GM18870 (cell line): Measurements from ENCODE around the gene RGS14.
"Not testable (repeated sequence)": the region's sequence is repeated elsewhere in the genome, so short reads cannot be mapped to it uniquely, and the experiment has no call there.

Experiments used
- ATAC-seq: cut with Tn5 transposase; IDR thresholded peaks from one replicate; pipeline ENCODE4 v1.9.1; 2021; ENCODE audit warnings: moderate library complexity; ENCODE audit not compliant: unreplicated experiment

The RGS14 gene

DNA sequence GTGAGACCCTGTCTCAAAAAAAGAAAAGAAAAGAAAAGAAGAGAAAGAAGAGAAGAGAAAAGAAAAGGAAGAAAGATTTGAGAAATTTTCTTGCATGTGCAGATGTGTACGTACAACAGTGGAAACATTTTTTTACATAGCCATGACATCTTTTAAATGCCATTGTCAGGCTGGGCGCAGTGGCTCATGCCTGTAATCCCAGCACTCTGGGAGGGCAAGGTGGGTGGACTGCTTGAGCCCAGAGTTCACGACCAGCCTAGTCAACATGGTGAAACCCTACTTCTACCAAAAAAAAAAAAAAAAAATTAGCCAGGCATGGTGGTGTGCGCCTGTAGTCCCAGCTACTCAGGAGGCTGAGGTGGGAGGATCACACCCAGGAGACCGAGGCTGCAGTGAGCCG lies 12.8 kb upstream of the RGS14 start:
- no peak for ATAC-seq

DNA sequence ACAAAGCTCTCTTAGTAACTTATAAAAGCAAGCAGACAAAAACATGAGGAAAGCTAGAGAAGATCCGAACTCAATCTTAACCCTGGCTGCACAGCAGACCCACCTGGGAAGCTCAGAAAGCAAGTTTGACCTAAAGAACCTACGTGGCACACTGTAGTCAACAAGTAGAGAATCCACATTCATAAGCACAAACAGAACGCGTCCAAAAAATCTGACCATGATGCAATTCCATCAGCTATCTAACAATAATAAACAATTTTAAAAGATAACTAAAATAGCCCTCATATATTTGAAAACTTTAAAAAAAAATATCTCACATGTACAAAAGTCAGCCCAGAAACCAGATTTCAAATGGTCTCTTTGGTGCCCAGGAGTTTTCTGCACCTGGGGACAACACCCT lies 10.9 kb upstream of the RGS14 start:
- no peak for ATAC-seq

DNA sequence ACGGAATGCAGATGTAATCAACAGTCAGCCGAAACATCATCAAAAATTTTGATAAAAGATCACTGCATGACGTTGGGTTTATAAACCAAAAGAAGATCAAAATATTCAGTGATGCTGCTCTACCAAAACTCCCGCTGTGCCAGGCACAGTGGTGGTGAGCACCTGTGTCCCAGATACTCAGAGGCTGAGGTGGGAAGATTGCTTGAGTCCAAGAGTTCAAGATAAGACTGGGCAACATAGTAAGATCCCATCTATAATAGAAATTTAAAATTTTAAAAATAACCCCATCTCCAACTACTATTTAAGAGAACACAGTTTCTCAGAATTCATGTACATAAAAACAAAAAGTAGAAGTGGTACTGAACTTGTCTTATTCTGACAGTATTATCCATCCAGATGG lies 10.0 kb upstream of the RGS14 start:
- no peak for ATAC-seq

DNA sequence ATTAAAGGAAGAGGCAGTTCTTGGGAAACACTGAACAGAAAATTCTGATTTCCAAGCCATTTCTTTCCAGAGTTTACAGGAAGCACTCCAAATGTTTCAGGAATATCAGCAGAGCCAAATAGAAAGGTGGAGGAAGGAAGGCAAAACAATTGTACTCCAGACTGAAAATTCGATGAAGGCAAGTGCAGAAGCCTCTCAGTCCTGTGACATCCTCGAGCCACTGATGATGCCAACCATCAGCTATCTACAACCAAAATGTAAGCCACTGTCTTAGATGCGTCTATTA lies 8.4 kb upstream of the RGS14 start:
- ATAC-seq = no peak

DNA sequence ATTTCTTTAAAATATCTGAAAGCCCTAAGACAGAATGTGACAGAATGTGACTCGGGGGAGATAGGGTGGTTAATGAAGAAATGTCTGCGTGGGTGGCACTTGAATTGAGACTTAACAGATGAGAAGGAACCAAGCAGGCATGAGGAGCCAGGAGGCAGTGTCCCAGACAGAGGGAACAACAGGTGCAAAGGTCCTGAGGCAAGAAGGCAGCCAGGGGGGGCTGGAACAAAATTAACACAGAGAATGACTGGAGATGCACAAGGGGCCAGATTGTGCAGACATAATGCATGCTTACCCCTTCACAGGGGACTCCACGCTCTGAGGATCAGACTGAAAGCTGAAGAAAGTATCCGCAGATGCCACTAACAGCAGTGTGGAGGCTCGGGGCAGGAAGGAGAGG lies 8.0 kb upstream of the RGS14 start:
- ATAC-seq = no peak

DNA sequence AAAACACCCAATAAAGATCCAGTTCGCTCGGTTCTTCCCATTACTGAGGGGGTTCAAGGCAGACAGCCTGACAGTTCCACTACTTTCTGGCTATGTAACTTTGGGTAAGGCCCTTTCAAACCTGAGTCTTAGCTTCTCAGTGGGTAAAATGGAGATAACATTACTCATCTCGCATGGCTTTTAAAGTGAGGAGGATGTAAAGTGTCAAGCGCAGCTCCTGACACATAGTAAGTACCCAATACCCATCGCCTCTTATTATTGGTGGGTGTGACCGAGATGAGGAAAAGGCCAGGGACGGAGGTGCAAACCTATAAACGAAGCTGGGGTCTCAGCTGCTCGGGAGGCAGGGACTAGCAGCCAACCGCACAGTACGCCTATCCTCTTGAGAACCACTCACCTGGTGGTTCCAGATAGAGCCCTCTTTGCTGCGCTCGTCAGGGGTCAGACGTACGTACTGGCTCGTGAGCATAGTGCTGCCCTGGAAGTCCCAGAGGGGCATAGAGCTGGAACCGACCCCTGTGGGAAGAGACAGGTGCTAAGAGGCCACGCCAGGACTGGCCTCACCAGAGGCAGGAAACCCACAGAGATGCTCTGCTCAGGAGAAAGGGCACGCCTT lies 6.8 kb upstream of the RGS14 start:
- ATAC-seq = no peak

DNA sequence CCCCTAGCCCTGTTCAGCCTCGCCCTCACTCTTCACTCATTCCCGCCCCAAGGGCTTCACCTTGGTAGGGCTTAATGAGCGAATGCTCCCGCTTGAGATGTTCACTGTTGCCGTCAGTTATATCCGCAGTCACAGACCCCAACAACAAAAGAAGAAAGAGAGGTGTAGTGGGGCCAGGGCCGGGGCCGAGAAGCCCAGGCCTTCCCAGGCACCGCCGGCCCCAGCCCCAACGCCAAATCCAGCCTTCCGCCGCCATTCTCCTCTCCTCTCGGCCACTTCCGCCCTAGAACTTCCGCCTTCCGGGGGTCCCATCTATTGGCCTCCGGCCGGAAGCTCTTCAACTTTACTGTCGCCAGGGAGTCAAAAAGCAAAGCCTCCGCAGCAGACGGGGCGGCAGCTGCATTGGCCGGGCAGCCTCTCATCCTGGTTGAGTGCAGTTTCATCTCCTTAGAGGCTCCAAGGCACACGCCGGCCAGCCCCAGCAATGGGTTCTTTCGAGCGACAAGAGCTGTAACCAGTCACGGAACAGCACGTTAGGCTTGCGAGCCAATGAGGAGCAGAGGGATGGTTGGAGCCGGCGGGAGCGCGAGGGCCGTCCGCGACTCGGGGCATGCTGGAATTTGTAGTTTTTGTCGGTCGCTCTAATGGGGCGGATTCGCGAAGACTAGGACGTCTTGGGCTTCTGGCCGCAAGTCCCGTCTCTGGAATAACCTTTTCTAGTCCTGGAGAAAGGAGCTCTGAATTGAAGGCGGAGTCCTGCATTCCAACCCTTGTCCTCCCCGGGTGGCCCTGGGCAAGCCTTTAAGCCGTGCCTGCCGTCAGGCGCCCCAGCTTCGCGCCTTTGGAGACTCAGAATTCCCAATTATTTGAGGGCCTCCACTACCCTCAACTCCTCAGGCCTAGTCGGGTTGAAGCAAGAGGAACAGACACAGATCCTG lies 6.1 kb upstream of the RGS14 start, which contains the start of gene LMAN2:
TSS of gene LMAN2 (minus strand) at position 277 of the 938 bp plus-strand sequence. CDS start at position 256, 21 bp downstream.
- ATAC-seq = peak; percentile 89

DNA sequence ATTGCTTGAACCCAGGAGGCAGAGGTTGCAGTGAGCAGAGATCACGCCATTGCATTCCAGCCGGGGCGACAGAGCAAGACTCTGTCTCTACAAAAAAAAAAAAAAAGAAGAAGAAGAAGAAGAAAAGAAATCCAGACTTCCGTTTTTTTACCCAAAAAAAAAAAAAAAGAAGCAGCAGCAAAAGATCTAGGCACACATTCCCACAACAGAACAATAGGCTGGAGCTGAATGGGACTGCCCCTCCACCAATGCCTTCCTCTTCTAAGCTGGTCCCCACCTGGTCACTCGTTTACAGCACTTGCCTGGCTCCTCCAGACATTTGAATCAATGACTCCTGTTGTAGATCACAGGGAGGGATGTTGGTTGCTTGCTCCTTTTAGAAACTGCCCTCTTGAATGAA lies 4.6 kb upstream of the RGS14 start:
- ATAC-seq = no peak

DNA sequence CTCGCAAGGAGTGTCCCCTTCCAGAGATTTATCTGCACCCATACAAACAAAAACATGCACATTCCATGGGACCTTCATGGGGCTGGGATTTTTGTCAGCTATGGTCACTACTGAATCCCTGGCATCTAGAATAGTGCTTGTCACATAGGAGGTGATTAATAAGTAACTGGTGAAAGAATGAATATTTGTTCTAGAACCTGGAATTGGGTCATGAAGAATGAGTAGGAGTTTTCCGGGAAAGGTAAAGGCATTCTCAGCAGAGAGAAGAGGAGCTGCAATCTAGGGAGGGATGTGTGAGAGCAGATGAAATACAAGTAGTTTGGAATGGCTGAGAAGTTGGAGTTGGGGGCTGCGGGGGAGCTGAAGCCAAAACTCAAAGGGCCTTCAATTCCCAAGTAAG lies 3.5 kb upstream of the RGS14 start:
- no peak for ATAC-seq

DNA sequence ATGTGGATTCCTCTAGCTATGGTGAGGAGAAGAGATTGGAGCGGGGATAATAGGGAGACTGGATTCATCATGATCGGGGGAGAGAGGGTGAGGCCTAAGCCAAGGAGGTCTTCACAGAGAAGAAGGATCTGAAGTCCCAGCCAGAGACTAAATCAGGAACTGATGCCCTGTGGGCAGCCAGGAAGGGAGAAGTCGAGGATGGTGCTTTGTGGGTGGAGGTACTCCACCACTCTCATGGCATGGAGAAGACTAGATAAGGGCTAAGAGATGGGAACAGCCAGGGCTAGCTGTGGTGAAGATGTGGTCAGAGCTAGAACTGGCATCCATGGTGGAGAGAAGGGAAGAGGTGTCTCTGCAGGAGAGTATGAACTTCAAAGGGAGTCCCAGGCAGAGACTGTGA lies 3.0 kb upstream of the RGS14 start:
- ATAC-seq = no peak

DNA sequence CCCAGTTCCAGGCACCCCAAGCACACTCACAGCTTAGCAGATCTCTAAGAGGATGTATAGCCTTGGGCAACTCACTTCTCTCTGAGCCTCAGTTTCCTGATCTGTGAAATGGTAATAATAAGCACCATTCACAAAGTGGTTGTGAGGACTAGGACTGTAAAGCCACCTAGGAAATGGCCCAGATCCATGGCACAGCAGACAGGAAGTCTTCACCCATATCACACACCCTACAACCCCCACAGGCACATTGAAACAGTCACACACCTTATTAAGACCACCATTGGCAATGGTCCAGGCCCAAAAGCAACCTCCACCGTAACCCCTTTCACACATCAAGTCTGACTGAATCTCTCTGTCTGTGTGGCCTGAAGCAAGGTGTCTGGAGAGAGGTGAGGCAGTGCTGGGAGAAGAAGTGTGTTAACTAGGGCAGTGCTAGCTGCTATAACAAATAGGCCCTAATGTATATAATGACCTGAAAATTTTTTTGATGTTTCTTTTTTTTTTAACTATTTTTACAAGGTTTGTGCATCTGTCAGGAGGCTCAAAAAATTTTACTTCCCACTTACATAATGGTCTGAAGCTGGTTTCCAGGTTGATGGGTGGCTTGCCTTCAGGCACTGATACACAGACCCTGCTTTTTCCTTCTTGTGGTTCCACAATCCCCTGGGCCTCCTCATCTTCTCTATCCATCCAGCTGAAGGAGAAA lies 2.4 kb upstream of the RGS14 start:
- no peak for ATAC-seq

DNA sequence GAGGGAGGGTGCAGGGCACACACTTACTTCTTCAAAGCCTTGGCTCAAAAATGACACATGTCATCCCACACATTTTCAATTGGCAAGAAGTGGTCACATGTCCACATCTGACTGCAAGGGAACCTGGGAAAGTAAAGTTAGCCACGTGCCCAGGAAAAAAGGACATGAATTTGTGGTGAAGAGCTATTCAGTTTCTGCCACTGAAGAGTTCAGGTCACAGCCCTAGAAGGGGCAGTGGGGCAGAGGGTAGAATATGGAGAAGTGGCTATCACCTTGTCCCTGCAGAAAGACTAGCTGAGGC lies 1.9 kb upstream of the RGS14 start:
- ATAC-seq = no peak

DNA sequence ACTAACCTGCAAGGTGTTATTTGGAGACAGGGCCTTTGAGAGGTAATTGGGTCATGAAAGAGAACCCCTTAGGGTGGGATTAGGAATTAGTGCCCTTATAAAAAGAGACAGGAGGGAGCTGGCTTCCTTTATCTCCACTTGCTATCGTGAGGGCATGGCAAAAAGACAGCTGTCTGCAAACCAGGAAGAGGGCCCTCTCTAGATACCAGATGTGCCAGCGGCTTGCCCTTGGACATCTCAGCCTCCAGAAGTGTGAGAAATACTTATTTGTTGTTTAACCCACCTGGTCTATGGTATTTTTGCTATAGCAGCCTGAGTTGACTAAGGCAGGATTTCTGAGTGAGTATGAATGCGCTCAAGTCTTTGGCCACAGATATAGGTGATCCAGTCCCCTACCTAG lies 978 bp upstream of the RGS14 start:
- no peak for ATAC-seq

DNA sequence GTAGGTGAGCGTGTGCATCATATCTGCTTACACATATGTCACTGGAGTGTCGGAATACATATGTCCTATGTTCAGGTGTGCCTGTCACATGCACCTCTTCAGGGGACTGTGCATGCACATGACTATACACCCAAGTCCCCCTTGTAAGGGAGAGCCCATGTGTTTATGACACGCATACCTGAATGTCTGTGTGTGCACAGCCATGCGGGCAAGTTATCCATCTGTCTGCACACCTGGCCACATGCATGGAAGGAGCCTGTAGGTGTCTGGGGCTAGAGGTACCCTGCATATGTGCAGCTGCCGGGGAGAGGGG lies 622 bp upstream of the RGS14 start:
- no peak for ATAC-seq

DNA sequence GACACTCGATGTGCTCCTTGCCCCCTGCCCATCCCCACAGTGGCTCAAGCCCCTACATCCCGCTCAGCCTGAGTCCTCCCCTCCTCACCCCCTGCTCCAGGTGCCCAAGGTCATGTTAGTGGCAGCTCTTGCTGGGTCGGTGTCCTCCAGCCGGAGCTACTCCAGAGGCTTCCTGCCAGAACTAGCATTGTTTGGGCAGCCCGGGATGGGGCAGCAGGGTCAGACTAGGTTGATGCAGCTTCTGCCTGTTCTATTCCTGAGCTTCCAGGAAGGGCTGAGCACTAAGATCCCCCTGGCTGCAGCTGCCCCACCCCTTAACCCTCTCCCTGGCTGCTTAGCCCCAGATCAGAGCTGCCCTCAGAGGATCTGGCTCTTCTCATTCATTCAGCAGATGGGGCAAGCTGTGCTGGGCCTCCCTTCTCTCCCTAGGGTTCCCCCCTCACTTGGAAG lies 671 bp downstream of the RGS14 start:
- no peak for ATAC-seq

DNA sequence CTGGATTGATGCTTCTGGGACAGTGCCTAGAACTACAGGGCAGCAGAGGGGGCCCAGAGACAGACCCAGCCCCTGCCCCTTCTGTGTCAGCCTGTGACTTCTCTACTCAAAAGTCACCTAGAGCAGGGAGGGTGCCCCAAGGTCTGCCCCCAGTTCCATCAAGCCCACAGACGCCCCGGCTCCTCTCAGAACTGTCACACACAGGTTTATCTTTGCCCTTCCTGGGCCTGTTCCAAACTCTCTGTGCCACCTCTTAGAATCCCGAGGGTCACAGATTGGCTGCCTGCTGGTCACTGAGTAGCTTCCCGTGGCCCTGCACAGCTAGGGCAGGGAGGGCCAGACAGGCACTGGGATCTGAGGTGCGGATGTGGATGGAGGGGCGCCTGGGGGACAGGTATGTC lies 1.7 kb downstream of the RGS14 start:
- no peak for ATAC-seq

DNA sequence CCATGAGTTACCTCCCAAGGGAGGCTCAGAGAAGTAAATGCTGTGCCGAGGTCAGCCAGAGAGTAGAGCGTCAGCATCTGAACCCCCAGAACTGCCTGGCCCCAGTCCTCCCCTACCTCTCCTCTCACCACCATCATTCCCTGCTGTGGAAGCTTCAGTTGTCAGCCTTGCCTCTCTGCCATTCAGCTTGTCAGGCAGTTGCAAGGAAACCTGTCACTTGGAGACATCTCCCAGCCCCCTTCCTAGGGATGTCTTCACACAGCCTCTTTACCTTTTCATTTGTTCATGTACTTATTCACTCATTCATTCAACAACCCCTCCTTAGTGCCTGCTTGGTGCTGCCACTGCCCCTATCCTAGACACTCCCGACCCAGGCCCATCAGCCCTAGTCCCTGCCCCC lies 2.1 kb downstream of the RGS14 start:
- no peak for ATAC-seq

DNA sequence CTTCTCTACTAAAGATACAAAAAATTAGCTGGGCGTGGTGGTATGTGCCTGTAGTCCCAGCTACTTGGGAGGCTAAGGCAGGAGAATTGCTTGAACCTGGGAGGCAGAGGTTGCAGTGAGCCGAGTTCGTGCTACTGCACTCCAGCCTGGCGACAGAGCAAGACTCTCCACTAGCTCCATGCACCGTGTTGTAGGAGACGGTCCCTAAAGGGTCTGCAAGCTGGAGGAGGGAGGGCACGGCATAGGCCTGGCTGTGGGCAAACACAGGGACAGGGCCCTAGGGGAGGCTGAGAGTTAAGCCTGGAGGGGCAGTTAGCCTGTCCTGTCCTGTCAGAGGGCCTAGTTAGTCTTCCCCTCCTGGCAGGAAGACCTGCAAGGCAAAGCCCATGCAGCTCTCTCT lies 3.0 kb downstream of the RGS14 start:
- not testable (repeated sequence) for ATAC-seq

DNA sequence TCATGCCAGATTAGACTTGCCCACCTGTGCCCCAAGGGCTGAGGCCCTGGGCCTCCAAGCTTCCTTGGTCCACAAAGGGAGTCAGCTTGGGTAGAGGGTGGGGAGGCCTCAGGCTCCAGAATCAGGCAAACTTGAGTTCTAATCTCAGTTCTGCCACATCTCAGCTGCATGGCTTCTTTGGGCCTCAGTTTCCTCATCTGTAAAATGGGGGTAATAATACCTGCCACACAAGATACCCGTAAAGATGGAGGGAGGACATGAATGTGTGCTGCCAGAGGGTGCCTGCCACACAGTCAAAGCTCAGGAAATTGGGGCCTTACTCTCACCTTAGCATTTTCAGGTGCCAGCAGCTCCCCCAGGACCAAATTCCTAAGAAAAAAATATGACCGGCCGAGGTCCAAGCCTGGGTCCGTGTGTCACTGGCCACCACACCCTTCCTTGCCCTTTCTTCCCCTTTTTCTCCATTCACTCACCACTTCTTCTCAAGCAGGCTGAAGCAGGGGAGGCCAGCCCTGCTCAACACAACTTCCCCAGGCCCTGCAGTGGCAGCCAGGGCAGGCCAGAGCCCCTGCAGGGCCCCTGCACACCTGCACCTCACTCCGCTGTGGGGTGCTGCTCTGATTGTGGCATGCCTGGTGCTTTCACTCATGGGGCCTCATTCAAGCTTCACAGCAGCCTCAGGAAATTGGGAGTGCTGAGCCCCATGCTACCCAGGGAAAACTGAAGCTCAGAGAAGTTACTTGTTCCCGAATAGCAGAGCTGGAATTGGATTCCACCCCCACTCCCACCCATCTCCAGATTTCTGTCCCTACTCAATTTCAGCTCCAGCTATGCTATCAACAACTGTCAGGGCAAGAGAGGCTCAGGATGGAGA lies 3.9 kb downstream of the RGS14 start:
- ATAC-seq = no peak

DNA sequence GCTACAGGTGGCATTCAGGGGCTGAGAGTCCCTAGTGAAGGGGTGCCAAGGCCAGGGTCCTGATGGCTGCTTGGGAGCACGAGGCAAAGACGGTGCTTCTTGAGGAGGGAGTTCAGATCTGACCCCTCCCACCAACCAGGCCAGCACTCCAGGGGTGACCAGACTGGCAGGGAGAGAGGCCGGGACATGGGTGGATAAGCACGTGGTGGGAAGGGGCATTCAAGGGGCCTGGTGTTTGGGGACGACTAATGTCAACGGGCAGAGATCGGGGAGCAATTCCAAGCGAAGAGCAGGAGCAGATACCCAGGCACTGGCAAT lies 4.5 kb downstream of the RGS14 start:
- no peak for ATAC-seq
